GM12892 (cell line): Measurements from ENCODE around the gene NCOA1.

Experiments used
- POLR2A ChIP-seq: IDR thresholded peaks from 2 replicates; pipeline ENCODE4 v1.6.1; 2011; ENCODE audit warnings: low read depth, low read length, control low read depth
- POLR2AphosphoS5 ChIP-seq: IDR thresholded peaks from 2 replicates; pipeline ENCODE4 v1.6.1; 2011; ENCODE audit warnings: low read depth, low read length, control low read depth

DNA sequence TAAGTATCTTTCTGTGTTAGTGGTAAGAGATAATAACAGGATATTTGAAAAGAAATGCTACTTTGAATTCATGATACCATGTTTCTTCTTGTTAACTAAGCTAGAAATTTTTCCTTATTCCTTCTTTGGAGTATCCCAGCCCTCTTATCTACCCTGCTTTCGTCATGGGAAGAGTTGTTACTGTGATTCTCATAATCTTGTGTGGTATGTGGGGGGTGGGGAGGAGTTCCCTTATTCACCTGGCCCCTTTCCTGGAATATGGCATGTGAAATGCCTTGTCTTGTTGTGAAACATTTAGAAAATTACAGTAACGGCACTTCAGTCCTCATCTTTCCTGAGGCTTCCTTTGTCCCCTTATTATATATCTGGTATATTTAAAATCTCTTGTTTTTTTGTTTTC, 129.9 kb downstream of the NCOA1 start:
- TF ChIP-seq POLR2A (no peak), POLR2AphosphoS5 (no peak)
